ENCODE results near the gene SRSF6.

DNA sequence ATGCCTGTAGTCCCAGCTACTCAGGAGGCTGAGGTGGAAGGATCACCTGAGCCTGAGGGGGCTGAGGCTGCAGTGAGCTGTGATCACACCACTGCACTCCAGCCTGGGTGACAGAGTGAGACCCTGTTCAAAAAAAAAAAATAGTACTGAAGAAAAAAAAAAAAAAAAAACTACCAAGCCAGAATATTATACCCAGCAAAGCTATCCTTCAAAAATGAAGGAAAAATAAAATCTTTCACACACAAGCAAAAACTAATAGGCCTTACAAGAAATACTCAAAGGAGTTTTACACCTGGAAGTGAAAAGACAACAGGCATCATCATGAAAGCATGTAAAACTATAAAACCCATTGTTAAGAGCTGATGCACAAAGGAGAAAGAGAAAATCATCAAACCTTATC, 37.5 kb upstream of the SRSF6 start:
- TF ChIP-seq, protein P1, sequence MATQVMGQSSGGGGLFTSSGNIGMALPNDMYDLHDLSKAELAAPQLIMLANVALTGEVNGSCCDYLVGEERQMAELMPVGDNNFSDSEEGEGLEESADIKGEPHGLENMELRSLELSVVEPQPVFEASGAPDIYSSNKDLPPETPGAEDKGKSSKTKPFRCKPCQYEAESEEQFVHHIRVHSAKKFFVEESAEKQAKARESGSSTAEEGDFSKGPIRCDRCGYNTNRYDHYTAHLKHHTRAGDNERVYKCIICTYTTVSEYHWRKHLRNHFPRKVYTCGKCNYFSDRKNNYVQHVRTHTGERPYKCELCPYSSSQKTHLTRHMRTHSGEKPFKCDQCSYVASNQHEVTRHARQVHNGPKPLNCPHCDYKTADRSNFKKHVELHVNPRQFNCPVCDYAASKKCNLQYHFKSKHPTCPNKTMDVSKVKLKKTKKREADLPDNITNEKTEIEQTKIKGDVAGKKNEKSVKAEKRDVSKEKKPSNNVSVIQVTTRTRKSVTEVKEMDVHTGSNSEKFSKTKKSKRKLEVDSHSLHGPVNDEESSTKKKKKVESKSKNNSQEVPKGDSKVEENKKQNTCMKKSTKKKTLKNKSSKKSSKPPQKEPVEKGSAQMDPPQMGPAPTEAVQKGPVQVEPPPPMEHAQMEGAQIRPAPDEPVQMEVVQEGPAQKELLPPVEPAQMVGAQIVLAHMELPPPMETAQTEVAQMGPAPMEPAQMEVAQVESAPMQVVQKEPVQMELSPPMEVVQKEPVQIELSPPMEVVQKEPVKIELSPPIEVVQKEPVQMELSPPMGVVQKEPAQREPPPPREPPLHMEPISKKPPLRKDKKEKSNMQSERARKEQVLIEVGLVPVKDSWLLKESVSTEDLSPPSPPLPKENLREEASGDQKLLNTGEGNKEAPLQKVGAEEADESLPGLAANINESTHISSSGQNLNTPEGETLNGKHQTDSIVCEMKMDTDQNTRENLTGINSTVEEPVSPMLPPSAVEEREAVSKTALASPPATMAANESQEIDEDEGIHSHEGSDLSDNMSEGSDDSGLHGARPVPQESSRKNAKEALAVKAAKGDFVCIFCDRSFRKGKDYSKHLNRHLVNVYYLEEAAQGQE (IDR thresholded peaks at IDR 0.05; ENCODE audit: insufficient replicate concordance, low read depth): no peak
- TF ChIP-seq, protein P2, sequence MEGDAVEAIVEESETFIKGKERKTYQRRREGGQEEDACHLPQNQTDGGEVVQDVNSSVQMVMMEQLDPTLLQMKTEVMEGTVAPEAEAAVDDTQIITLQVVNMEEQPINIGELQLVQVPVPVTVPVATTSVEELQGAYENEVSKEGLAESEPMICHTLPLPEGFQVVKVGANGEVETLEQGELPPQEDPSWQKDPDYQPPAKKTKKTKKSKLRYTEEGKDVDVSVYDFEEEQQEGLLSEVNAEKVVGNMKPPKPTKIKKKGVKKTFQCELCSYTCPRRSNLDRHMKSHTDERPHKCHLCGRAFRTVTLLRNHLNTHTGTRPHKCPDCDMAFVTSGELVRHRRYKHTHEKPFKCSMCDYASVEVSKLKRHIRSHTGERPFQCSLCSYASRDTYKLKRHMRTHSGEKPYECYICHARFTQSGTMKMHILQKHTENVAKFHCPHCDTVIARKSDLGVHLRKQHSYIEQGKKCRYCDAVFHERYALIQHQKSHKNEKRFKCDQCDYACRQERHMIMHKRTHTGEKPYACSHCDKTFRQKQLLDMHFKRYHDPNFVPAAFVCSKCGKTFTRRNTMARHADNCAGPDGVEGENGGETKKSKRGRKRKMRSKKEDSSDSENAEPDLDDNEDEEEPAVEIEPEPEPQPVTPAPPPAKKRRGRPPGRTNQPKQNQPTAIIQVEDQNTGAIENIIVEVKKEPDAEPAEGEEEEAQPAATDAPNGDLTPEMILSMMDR (IDR thresholded peaks at IDR 0.05; ENCODE audit: insufficient read depth, low read length): no peak
